ENCODE data around the gene TSPAN4. TPM values are rescaled to one million over a fixed set of nuclear protein-coding genes. Genes with fewer than 3 reads are reported as not detected.

The TSPAN4 gene
- total RNA-seq, 2 experiments from 2014 or later = 1.6 to 2.0 TPM

GRCh38 chr11:843086-843734 lies 558 bp downstream of the TSPAN4 start:
- ATAC-seq (ENCODE audit: poor library complexity) (no peak), DNase-seq (peak in 1 of 14 experiments; percentile 42)
- Mint-ChIP-seq H3K9me3 (no peaks in the 10 kb centered on the region), H3K4me3 (peak overlapping the region; percentile 79), H3K27ac (peak overlapping the region; percentile 39), H3K4me1 (ENCODE audit: low read depth) (peaks cover 6% of the 10 kb centered on the region), H3K36me3 (ENCODE audit: low read depth) (peaks cover 22% of the 10 kb centered on the region), H3K27me3 (no peaks in the 10 kb centered on the region)
- Histone ChIP-seq H3K36me3 (ENCODE audit: insufficient read depth, low read length) (peaks cover 22% of the 10 kb centered on the region), H3K4me3 (ENCODE audit: low read length) (peak overlapping the region; percentile 91), H3K27ac (ENCODE audit: low read depth in 1 of 2, low read length in 2 of 2) (no peak overlapping the region), H3K4me1 (ENCODE audit: insufficient read depth, low read length) (peaks cover 47% of the 10 kb centered on the region), H3K27me3 (ENCODE audit: control insufficient read depth in 1 of 2, insufficient read depth in 2 of 2, low read length in 2 of 2) (peaks cover 0 to 2% of the 10 kb centered on the region in 2 experiments), H3K9me3 (ENCODE audit: control insufficient read depth in 1 of 2, insufficient read depth in 1 of 2, low read length in 2 of 2) (no peaks in the 10 kb centered on the region)
- POLR2A ChIA-PET = interaction anchor here (0.6 to 7.6 kb wide), 5 partner anchors 13 to 148 kb away, joined by 3 to 71 read pairs (median 10); partner anchors contain the start of genes CD151, CRACR2B, PNPLA2 and RPLP2
- TF ChIP-seq CTCF (IDR thresholded peaks at IDR 0.05) = no peak
- intact Hi-C loops (cut with DNase I, micrococcal nuclease) = loop anchor here (2.0 to 10.0 kb wide), 5 partner anchors 34 to 732 kb away; partner anchors contain the start of genes AP2A2 (in 1 of the 2), DUSP8 (in 1 of the 2) and RPLP2 (in 1 of the 2)
- CTCF ChIA-PET = interaction anchor here (1.4 kb wide), 1 partner anchor 24 kb away, joined by 4 read pairs; no protein-coding TSS in a partner anchor

DNA sequence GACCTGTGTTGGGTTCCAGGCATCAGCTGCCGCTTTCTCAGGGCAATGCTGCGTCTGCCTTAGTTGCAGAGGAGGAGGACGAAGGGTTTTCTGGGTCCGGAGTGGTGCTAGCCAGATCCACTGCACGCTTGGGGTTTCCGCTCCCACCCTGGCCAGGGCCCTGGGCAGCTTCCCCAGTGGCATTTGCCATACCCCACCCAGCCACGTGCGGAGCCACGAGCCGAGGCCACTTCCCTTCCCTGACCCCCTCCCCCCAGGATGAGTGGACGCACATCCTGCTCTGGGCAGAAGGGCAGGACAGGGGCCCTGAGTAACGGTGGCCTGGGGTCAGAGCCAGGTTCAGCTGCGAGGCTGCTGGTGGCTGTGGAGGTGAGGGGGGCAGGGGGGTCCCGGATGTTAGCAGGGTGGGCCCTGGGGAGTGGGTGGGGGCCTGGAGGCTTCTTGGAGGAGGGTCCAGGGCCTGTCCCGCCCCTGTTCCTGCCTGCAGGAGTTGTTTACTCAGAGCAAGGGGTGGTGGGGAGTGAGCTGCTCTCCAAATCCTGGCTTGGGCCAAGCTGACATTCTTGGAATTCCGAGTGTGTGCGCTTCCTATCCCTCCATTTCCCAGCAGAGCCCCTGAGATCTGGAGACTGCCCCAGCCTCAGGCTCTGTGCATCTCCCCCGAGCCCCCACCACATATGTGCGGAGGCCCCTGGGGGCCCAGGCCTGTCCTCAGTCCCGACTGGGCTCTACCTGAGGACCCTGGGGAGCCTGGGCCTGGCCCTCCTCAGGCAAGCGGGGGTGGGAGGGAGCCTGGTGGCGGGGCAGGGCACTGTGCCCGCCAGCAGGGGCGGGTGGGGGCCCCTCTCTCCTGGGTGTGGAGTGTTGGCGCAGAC lies 1.4 kb downstream of the TSPAN4 start:
- H3K4me1 ChIP-seq (ENCODE audit: insufficient read depth, low read length) = peaks cover 56% of the 10 kb centered on the region
- Mint-ChIP-seq H3K9me3 (no peaks in the 10 kb centered on the region), H3K27ac (peak overlapping the region; percentile 39), H3K36me3 (ENCODE audit: low read depth) (peaks cover 17% of the 10 kb centered on the region), H3K4me3 (peak overlapping the region; percentile 79), H3K4me1 (ENCODE audit: low read depth) (peaks cover 10% of the 10 kb centered on the region), H3K27me3 (peaks cover 4% of the 10 kb centered on the region)
- ChIA-PET POLR2A (interaction anchor here (1.3 to 7.6 kb wide), 4 partner anchors 14 to 67 kb away, joined by 3 to 71 read pairs (median 30); partner anchors contain the start of genes CD151, CRACR2B, PNPLA2 and RPLP2), CTCF (interaction anchor here (1.4 kb wide), 1 partner anchor 25 kb away, joined by 4 read pairs; no protein-coding TSS in a partner anchor)
- no peak for TF ChIP-seq CTCF (IDR thresholded peaks at IDR 0.05)
- ATAC-seq (ENCODE audit: poor library complexity) = no peak
- H3K4me3 ChIP-seq (ENCODE audit: low read length) = peak overlapping the region; percentile 5
- no peaks in the 10 kb centered on the region for H3K9me3 ChIP-seq (ENCODE audit: control insufficient read depth in 1 of 2, insufficient read depth in 1 of 2, low read length in 2 of 2)
- peaks cover 5 to 8% of the 10 kb centered on the region in 2 experiments for H3K27me3 ChIP-seq (ENCODE audit: control insufficient read depth in 1 of 2, insufficient read depth in 2 of 2, low read length in 2 of 2)
- peaks cover 15% of the 10 kb centered on the region for H3K36me3 ChIP-seq (ENCODE audit: insufficient read depth, low read length)
- peak in 2 of 14 experiments; percentile 61 to 67 for DNase-seq
- intact Hi-C loops (cut with DNase I, micrococcal nuclease) = loop anchor here (2.0 to 10.0 kb wide), 5 partner anchors 35 to 731 kb away; partner anchors contain the start of genes AP2A2 (in 1 of the 2), DUSP8 (in 1 of the 2) and RPLP2 (in 1 of the 2)
- H3K27ac ChIP-seq (ENCODE audit: low read depth in 1 of 2, low read length in 2 of 2) = no peak overlapping the region

Data from CD4-positive, alpha-beta T cell (primary cell).